Measurements from ENCODE around the gene CLCF1.

Gene CLCF1

GRCh38 chr11:67415501-67416304, 42.3 kb upstream of the CLCF1 start, which contains the start of gene CARNS1:
Gene CARNS1 (plus strand): TSS chr11:67415678. CDS start chr11:67416200, 522 bp downstream.
- no peak within 1 kb of the TSS for H2AFZ ChIP-seq (ENCODE audit: low read length)
- H3K9ac ChIP-seq (ENCODE audit: low read depth, low read length, poor library complexity, severe bottlenecking): peak within 1 kb of the TSS; percentile 56
- H3K4me3 ChIP-seq (ENCODE audit: low read length, poor library complexity, severe bottlenecking): peak within 1 kb of the TSS; percentile 19

GRCh38 chr11:67413266-67413849, 40.0 kb upstream of the CLCF1 start:
- Histone ChIP-seq H2AFZ (ENCODE audit: low read length) (no peak overlapping the region), H3K9me2 (replicated peaks; ENCODE audit: low read depth, low read length) (no peaks in the 10 kb centered on the region), H4K20me1 (ENCODE audit: insufficient read depth, low read length, poor library complexity, severe bottlenecking) (no peaks in the 10 kb centered on the region), H3K9ac (ENCODE audit: low read depth, low read length, poor library complexity, severe bottlenecking) (peak overlapping the region; percentile 25), H3K27me3 (ENCODE audit: insufficient read depth, low read length, poor library complexity, severe bottlenecking) (no peaks in the 10 kb centered on the region), H3K9me3 (ENCODE audit: insufficient read depth, low read depth, low read length) (no peaks in the 10 kb centered on the region), H3K36me3 (ENCODE audit: insufficient read depth, low read length) (no peaks in the 10 kb centered on the region), H3K79me2 (ENCODE audit: insufficient read depth, low read length) (peaks cover 13% of the 10 kb centered on the region; the same call in 1 of the 2 replicates), H3K4me1 (ENCODE audit: insufficient read depth, low read length, poor library complexity, severe bottlenecking) (peaks cover 54% of the 10 kb centered on the region), H3F3A (ENCODE audit: low read depth) (peaks cover 12% of the 10 kb centered on the region), H3K4me2 (ENCODE audit: low read depth, low read length, poor library complexity, severe bottlenecking) (no peak overlapping the region), H3K4me3 (ENCODE audit: low read length, poor library complexity, severe bottlenecking) (no peak overlapping the region)
- TF ChIP-seq CTCF (conservative IDR thresholded peaks at IDR 0.05; ENCODE audit: low read length) (no peak), EZH2phosphoT487 (IDR thresholded peaks at IDR 0.05; ENCODE audit: borderline replicate concordance) (no peak)

More at GRCh38 chr11:67415501-67416304, 42.3 kb upstream of the CLCF1 start, which contains the start of gene CARNS1:
- Histone ChIP-seq H3K79me2 (ENCODE audit: insufficient read depth, low read length) (peaks cover 26% of the 10 kb centered on the region; the same call in 1 of the 2 replicates), H3K4me1 (ENCODE audit: insufficient read depth, low read length, poor library complexity, severe bottlenecking) (peaks cover 57% of the 10 kb centered on the region), H3K4me2 (ENCODE audit: low read depth, low read length, poor library complexity, severe bottlenecking) (peak within 1 kb of the TSS; percentile 63), H3K9me3 (ENCODE audit: insufficient read depth, low read depth, low read length) (no peaks in the 10 kb centered on the region), H3K36me3 (ENCODE audit: insufficient read depth, low read length) (no peaks in the 10 kb centered on the region), H3F3A (ENCODE audit: low read depth) (no peaks in the 10 kb centered on the region), H4K20me1 (ENCODE audit: insufficient read depth, low read length, poor library complexity, severe bottlenecking) (no peaks in the 10 kb centered on the region), H3K9me2 (replicated peaks; ENCODE audit: low read depth, low read length) (no peaks in the 10 kb centered on the region), H3K27me3 (ENCODE audit: insufficient read depth, low read length, poor library complexity, severe bottlenecking) (no peaks in the 10 kb centered on the region)
- no peak for TF ChIP-seq EZH2phosphoT487 (IDR thresholded peaks at IDR 0.05; ENCODE audit: borderline replicate concordance)
- no peak for TF ChIP-seq CTCF (conservative IDR thresholded peaks at IDR 0.05; ENCODE audit: low read length)

GRCh38 chr11:67412495-67413179, 39.2 kb upstream of the CLCF1 start:
- Histone ChIP-seq H4K20me1 (ENCODE audit: insufficient read depth, low read length, poor library complexity, severe bottlenecking) (no peaks in the 10 kb centered on the region), H3K9me2 (replicated peaks; ENCODE audit: low read depth, low read length) (no peaks in the 10 kb centered on the region), H3K9me3 (ENCODE audit: insufficient read depth, low read depth, low read length) (no peaks in the 10 kb centered on the region), H3K27me3 (ENCODE audit: insufficient read depth, low read length, poor library complexity, severe bottlenecking) (no peaks in the 10 kb centered on the region), H2AFZ (ENCODE audit: low read length) (no peak overlapping the region), H3K9ac (ENCODE audit: low read depth, low read length, poor library complexity, severe bottlenecking) (peak overlapping the region; percentile 25), H3K36me3 (ENCODE audit: insufficient read depth, low read length) (no peaks in the 10 kb centered on the region), H3F3A (ENCODE audit: low read depth) (peaks cover 19% of the 10 kb centered on the region), H3K4me1 (ENCODE audit: insufficient read depth, low read length, poor library complexity, severe bottlenecking) (peaks cover 59% of the 10 kb centered on the region), H3K4me3 (ENCODE audit: low read length, poor library complexity, severe bottlenecking) (no peak overlapping the region), H3K79me2 (ENCODE audit: insufficient read depth, low read length) (peaks cover 18% of the 10 kb centered on the region), H3K4me2 (ENCODE audit: low read depth, low read length, poor library complexity, severe bottlenecking) (no peak overlapping the region)
- TF ChIP-seq EZH2phosphoT487 (IDR thresholded peaks at IDR 0.05; ENCODE audit: borderline replicate concordance) (no peak), CTCF (conservative IDR thresholded peaks at IDR 0.05; ENCODE audit: low read length) (no peak)
